Keratinocyte (primary cell): ENCODE results near the gene LITAFD. TPM values are rescaled to one million over a fixed set of nuclear protein-coding genes. Genes with fewer than 3 reads are reported as not detected.

Experiments used
- DNase-seq: peaks from one replicate; pipeline ENCODE4 v3.0.0-alpha.2; 2011; ENCODE audit warnings: low read depth, missing footprints, low spot score
- FAIRE-seq: peaks from 2 replicates; lab custom pipeline; 2011; peaks lifted over from hg19 to GRCh38; lab: Jason Lieb, UNC
- H2AFZ ChIP-seq: 2 replicates; pipeline ENCODE4 v1.6.0; 2012; ENCODE audit warnings: low read length, control low read depth, inconsistent platforms; ENCODE audit not compliant: control insufficient read depth
- H3K27ac ChIP-seq: 2 replicates; pipeline ENCODE4 v1.5.1; 2011; ENCODE audit warnings: low read length; ENCODE audit not compliant: control insufficient read depth, insufficient read depth
- H3K27me3 ChIP-seq: 3 replicates; pipeline ENCODE4 v1.6.0; 2011; ENCODE audit warnings: low read length; ENCODE audit not compliant: control insufficient read depth, insufficient read depth; ENCODE audit errors: extremely low read depth
- H3K36me3 ChIP-seq, 2 experiments: 2 replicates in 1 of 2; 3 replicates in 1 of 2; pipeline ENCODE4 v1.5.1; 2011; ENCODE audit warnings: low read length in 2 of 2, mild to moderate bottlenecking in 1 of 2; ENCODE audit not compliant: control insufficient read depth in 2 of 2, insufficient read depth in 2 of 2; ENCODE audit errors: extremely low read depth in 1 of 2
- H3K4me1 ChIP-seq: 3 replicates; pipeline ENCODE4 v1.5.1; 2011; ENCODE audit warnings: low read length; ENCODE audit not compliant: control insufficient read depth, insufficient read depth; ENCODE audit errors: extremely low read depth
- H3K4me2 ChIP-seq: 3 replicates; pipeline ENCODE4 v1.6.0; 2011; ENCODE audit warnings: low read depth, low read length; ENCODE audit not compliant: control insufficient read depth, insufficient read depth; ENCODE audit errors: extremely low read depth
- H3K4me3 ChIP-seq, 3 experiments: fragments of 200-600 bp in 1 of 3; sonication (generic) in 1 of 3; 2 replicates in 2 of 3; 3 replicates in 1 of 3; pipeline ENCODE4 v1.5.1; 2011 to 2016; ENCODE audit warnings: low read length in 3 of 3, mild to moderate bottlenecking in 3 of 3, control low read depth in 2 of 3, inconsistent platforms in 1 of 3, low read depth in 1 of 3, mixed read lengths in 1 of 3, mixed run types in 1 of 3, moderate library complexity in 1 of 3; ENCODE audit not compliant: control insufficient read depth in 2 of 3, insufficient read depth in 2 of 3; ENCODE audit errors: extremely low read depth in 1 of 3
- H3K79me2 ChIP-seq: 2 replicates; pipeline ENCODE4 v1.6.0; 2012; ENCODE audit warnings: low read length; ENCODE audit not compliant: control insufficient read depth, insufficient read depth
- H3K9ac ChIP-seq: 3 replicates; pipeline ENCODE4 v1.6.0; 2011; ENCODE audit warnings: low read length; ENCODE audit not compliant: control insufficient read depth, insufficient read depth; ENCODE audit errors: extremely low read depth
- H3K9me1 ChIP-seq: 3 replicates; pipeline ENCODE4 v1.6.0; 2011; ENCODE audit warnings: low read length; ENCODE audit not compliant: control insufficient read depth, insufficient read depth; ENCODE audit errors: extremely low read depth
- H3K9me3 ChIP-seq: 2 replicates; pipeline ENCODE4 v1.5.1; 2012; ENCODE audit warnings: low read depth, low read length; ENCODE audit not compliant: control insufficient read depth
- H4K20me1 ChIP-seq: 3 replicates; pipeline ENCODE4 v1.6.0; 2011; ENCODE audit warnings: low read length; ENCODE audit not compliant: control insufficient read depth, insufficient read depth; ENCODE audit errors: extremely low read depth
- CTCF ChIP-seq, 3 experiments: IDR thresholded peaks in 1 of 3; conservative IDR thresholded peaks in 1 of 3; optimal IDR thresholded peaks in 1 of 3; 2 replicates in 2 of 3; 3 replicates in 1 of 3; pipeline versions ENCODE3 to v1.5.1; 2011; ENCODE audit warnings: low read length in 3 of 3, mild to moderate bottlenecking in 3 of 3, moderate library complexity in 2 of 3, control low read depth in 1 of 3, inconsistent platforms in 1 of 3; ENCODE audit not compliant: insufficient read depth in 2 of 3; ENCODE audit errors: extremely low read depth in 1 of 3
- EZH2 ChIP-seq: IDR thresholded peaks from one replicate; pipeline ENCODE4 v1.6.1; 2012; ENCODE audit warnings: inconsistent platforms, mild to moderate bottlenecking, low read length, moderate library complexity
- dilution Hi-C: fragments of 300-500 bp; cut with MboI; formaldehyde crosslinking; loops from one replicate; pipeline ENCODE4 v1.7.0; 2020; ENCODE audit warnings: low sequenced_read_pairs; ENCODE audit not compliant: extremely low pct_ligation_motif_present
- polyA plus RNA-seq, 5 experiments: library from polyadenylated mRNA; depleted of rRNA in 3 of 5; stranded (reverse) in 3 of 5; stranded (forward) in 1 of 5; unstranded in 1 of 5; fragments of >200 nt; gene quantifications; 1 replicate in 1 of 5; 2 replicates in 3 of 5; 3 replicates in 1 of 5; pipeline versions ENCODE4 v1.2.1 to v1.2.3, GENCODE V29; 2011 to 2012; ENCODE audit warnings: missing spikeins in 2 of 5, low read depth in 1 of 5, low replicate concordance in 1 of 5

Gene LITAFD
- polyA plus RNA-seq, 1 donor (not counting 4 experiments of a cell fraction or from before 2014, with no cell fraction given): not detected

GRCh38 chr16:8853150-8853549 is 29.0 kb upstream of the LITAFD start:
- dilution Hi-C loops: no loop called here
- peaks cover 32% of the 10 kb centered on the region for H3K4me1 ChIP-seq
- FAIRE-seq: no peak

GRCh38 chr16:8853611-8854010 is 28.5 kb upstream of the LITAFD start:
- H3K79me2 ChIP-seq: peaks cover 5% of the 10 kb centered on the region
- H3K4me1 ChIP-seq: peaks cover 27% of the 10 kb centered on the region
- no peaks in the 10 kb centered on the region for H4K20me1 ChIP-seq
- no peak overlapping the region for H3K4me3 ChIP-seq
- no peak overlapping the region for H2AFZ ChIP-seq
- H3K9ac ChIP-seq: no peak overlapping the region
- FAIRE-seq (no peak), DNase-seq (no peak)
- no peak for TF ChIP-seq CTCF (optimal IDR thresholded peaks at IDR 0.05 in 1 of 3, IDR thresholded peaks at IDR 0.05 in 1 of 3, conservative IDR thresholded peaks at IDR 0.05 in 1 of 3; ENCODE audit: extremely low read depth in 1 of 3, insufficient read depth in 2 of 3, low read length in 3 of 3)
- no peak for TF ChIP-seq EZH2
- peaks cover 2% of the 10 kb centered on the region for H3K9me1 ChIP-seq
- H3K36me3 ChIP-seq: peaks cover 23 to 34% of the 10 kb centered on the region in 2 experiments
- no peak overlapping the region for H3K4me2 ChIP-seq
- H3K9me3 ChIP-seq: no peaks in the 10 kb centered on the region
- H3K27me3 ChIP-seq: no peaks in the 10 kb centered on the region
- dilution Hi-C loops: no loop called here
- H3K27ac ChIP-seq: no peak overlapping the region

More at GRCh38 chr16:8853150-8853549, 29.0 kb upstream of the LITAFD start:
- no peak overlapping the region for H3K9ac ChIP-seq
- no peak for DNase-seq
- H4K20me1 ChIP-seq: no peaks in the 10 kb centered on the region
- peaks cover 25 to 34% of the 10 kb centered on the region in 2 experiments for H3K36me3 ChIP-seq
- H3K9me3 ChIP-seq: no peaks in the 10 kb centered on the region
- no peak for TF ChIP-seq EZH2
- TF ChIP-seq CTCF (optimal IDR thresholded peaks at IDR 0.05 in 1 of 3, IDR thresholded peaks at IDR 0.05 in 1 of 3, conservative IDR thresholded peaks at IDR 0.05 in 1 of 3; ENCODE audit: extremely low read depth in 1 of 3, insufficient read depth in 2 of 3, low read length in 3 of 3): no peak
- peak overlapping the region; percentile 19 for H3K27ac ChIP-seq
- no peaks in the 10 kb centered on the region for H3K27me3 ChIP-seq
- no peak overlapping the region for H3K4me2 ChIP-seq
- H3K4me3 ChIP-seq: no peak overlapping the region
- H3K9me1 ChIP-seq: peaks cover 2% of the 10 kb centered on the region
- H3K79me2 ChIP-seq: peaks cover 2% of the 10 kb centered on the region
- no peak overlapping the region for H2AFZ ChIP-seq
